ENCODE results near the gene CHSY1. TPM values are rescaled to one million over a fixed set of nuclear protein-coding genes. Genes with fewer than 3 reads are reported as not detected.

Gene CHSY1
- total RNA-seq, 1 experiment from 2014 or later: 47.0 TPM

DNA sequence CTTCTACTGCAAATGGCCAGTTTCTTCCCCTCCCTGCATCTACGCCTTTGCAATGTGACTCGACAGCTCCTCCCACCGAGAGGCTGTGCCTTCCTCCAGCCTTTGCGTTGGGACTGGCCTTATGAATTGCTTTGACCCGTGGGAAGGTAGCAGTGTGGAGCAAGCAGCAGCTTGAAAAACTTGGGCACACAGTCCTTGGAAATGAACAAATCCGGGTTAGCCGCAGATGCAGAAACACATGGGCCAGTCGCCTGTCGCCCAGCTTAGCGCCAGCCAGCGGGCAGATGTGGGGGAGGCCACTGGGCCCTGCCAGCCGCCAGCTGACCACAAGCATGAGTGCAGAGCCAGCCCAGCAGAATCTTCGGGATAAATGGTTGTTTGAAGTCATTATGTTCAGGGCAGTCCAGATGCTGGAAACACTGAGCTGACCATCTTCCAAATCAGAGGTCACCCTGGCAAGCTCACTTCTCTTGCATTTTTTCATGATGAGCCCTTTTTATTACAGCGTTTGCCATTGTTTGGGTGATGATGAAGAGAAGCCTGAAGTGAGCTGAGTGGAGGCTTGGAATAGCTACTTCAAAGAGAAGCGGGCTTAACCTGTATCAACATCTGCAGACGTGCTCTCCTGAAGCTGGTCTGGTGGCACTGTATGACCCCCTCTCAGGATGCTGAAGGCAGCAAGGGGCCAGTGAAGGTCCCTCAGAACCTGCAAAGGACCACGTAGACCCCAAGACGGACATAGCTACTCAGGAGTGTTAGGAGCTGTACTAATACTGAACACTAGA is 15.7 kb upstream of the CHSY1 start:
- intact Hi-C loops (cut with micrococcal nuclease; ENCODE audit: unreplicated experiment): no loop called here
- no peak for DNase-seq (ENCODE audit: low spot score)
- CTCF ChIA-PET: no interaction called here
- Histone ChIP-seq H3K9me3 (ENCODE audit: low read depth, low read length, poor library complexity, severe bottlenecking) (no peaks in the 10 kb centered on the region), H3K36me3 (ENCODE audit: insufficient read depth, low read length, poor library complexity, severe bottlenecking) (peaks cover 25% of the 10 kb centered on the region), H3K27ac (ENCODE audit: low read depth, low read length, poor library complexity, severe bottlenecking) (no peak overlapping the region), H3K27me3 (replicated peaks; ENCODE audit: insufficient read depth, low read depth, low read length, poor library complexity) (no peaks in the 10 kb centered on the region), H3K4me1 (ENCODE audit: insufficient read depth, low read length, poor library complexity, severe bottlenecking) (no peaks in the 10 kb centered on the region), H3K4me3 (ENCODE audit: low read depth, low read length, poor library complexity, severe bottlenecking) (no peak overlapping the region)
- no TSS peak for BruUV-seq (replicated peaks)
- TF ChIP-seq EZH2 (IDR thresholded peaks at IDR 0.05; ENCODE audit: borderline replicate concordance, low read depth, low read length, poor library complexity, severe bottlenecking): no peak
- TF ChIP-seq CTCF (conservative IDR thresholded peaks at IDR 0.05; ENCODE audit: low read depth, low read length): no peak
- POLR2A ChIA-PET (ENCODE audit: low non-redundant PET): no interaction called here

GRCh38 chr15:101266787-101267186 is 14.9 kb upstream of the CHSY1 start:
- Histone ChIP-seq H3K36me3 (ENCODE audit: insufficient read depth, low read length, poor library complexity, severe bottlenecking) (peaks cover 18% of the 10 kb centered on the region), H3K4me1 (ENCODE audit: insufficient read depth, low read length, poor library complexity, severe bottlenecking) (no peaks in the 10 kb centered on the region), H3K4me3 (ENCODE audit: low read depth, low read length, poor library complexity, severe bottlenecking) (no peak overlapping the region), H3K27me3 (replicated peaks; ENCODE audit: insufficient read depth, low read depth, low read length, poor library complexity) (no peaks in the 10 kb centered on the region), H3K9me3 (ENCODE audit: low read depth, low read length, poor library complexity, severe bottlenecking) (no peaks in the 10 kb centered on the region), H3K27ac (ENCODE audit: low read depth, low read length, poor library complexity, severe bottlenecking) (no peak overlapping the region)
- BruUV-seq (replicated peaks): no TSS peak
- intact Hi-C loops (cut with micrococcal nuclease; ENCODE audit: unreplicated experiment): no loop called here
- ChIA-PET POLR2A (ENCODE audit: low non-redundant PET) (interaction anchor here (0.6 kb wide), 1 partner anchor 248 kb away, joined by 3 read pairs; no protein-coding TSS in a partner anchor), CTCF (no interaction called here)
- TF ChIP-seq CTCF (conservative IDR thresholded peaks at IDR 0.05; ENCODE audit: low read depth, low read length): no peak
- no peak for TF ChIP-seq EZH2 (IDR thresholded peaks at IDR 0.05; ENCODE audit: borderline replicate concordance, low read depth, low read length, poor library complexity, severe bottlenecking)
- DNase-seq (ENCODE audit: low spot score): no peak

- no peaks in the 10 kb centered on the region for H3K9me3 ChIP-seq (ENCODE audit: low read depth, low read length, poor library complexity, severe bottlenecking)
- DNase-seq (ENCODE audit: low spot score): no peak
- no TSS peak for BruUV-seq (replicated peaks)
- H3K4me3 ChIP-seq (ENCODE audit: low read depth, low read length, poor library complexity, severe bottlenecking): no peak overlapping the region
- H3K36me3 ChIP-seq (ENCODE audit: insufficient read depth, low read length, poor library complexity, severe bottlenecking): peaks cover 11% of the 10 kb centered on the region
- H3K27me3 ChIP-seq (replicated peaks; ENCODE audit: insufficient read depth, low read depth, low read length, poor library complexity): no peaks in the 10 kb centered on the region
- intact Hi-C loops (cut with micrococcal nuclease; ENCODE audit: unreplicated experiment): no loop called here
- H3K27ac ChIP-seq (ENCODE audit: low read depth, low read length, poor library complexity, severe bottlenecking): no peak overlapping the region
- H3K4me1 ChIP-seq (ENCODE audit: insufficient read depth, low read length, poor library complexity, severe bottlenecking): no peaks in the 10 kb centered on the region
- no peak for TF ChIP-seq CTCF (conservative IDR thresholded peaks at IDR 0.05; ENCODE audit: low read depth, low read length)
- TF ChIP-seq EZH2 (IDR thresholded peaks at IDR 0.05; ENCODE audit: borderline replicate concordance, low read depth, low read length, poor library complexity, severe bottlenecking): no peak
- ChIA-PET POLR2A (ENCODE audit: low non-redundant PET) (no interaction called here), CTCF (no interaction called here)
Observed at GRCh38 chr15:101266034-101266433, 14.2 kb upstream of the CHSY1 start.
